HL-60 (cell line): ENCODE results near the gene S100PBP.

ENCODE experiments used
- DNase-seq, 2 experiments: peaks; one replicate each; pipeline ENCODE4 v3.0.0-alpha.2; 2010 to 2020; ENCODE audit warnings: low read depth in 1 of 2, low spot score in 1 of 2
- H3K27ac ChIP-seq: fragments of 250-450 bp; sonication (Bioruptor Pico); replicated peaks from 2 replicates; pipeline ENCODE4 v1.5.1; 2020; ENCODE audit warnings: mild to moderate bottlenecking, moderate library complexity
- H3K27me3 ChIP-seq: fragments of 250-450 bp; sonication (Bioruptor Pico); 2 replicates; pipeline ENCODE4 v1.5.1; 2021; ENCODE audit warnings: mild to moderate bottlenecking, moderate library complexity; ENCODE audit not compliant: insufficient read depth, poor library complexity, severe bottlenecking
- H3K4me3 ChIP-seq: replicated peaks from 2 replicates; pipeline ENCODE4 v1.5.1; 2011; ENCODE audit warnings: mild to moderate bottlenecking, control low read depth, low read length; ENCODE audit not compliant: insufficient read depth
- GABPA ChIP-seq: IDR thresholded peaks from 2 replicates; pipeline ENCODE4 v1.6.1; 2012; ENCODE audit warnings: low read depth
- POLR2AphosphoS5 ChIP-seq: IDR thresholded peaks from 2 replicates; pipeline ENCODE4 v1.6.1; 2012; ENCODE audit warnings: low read depth
- SPI1 ChIP-seq: IDR thresholded peaks from 2 replicates; pipeline ENCODE4 v1.6.1; 2012; ENCODE audit warnings: low read depth, mild to moderate bottlenecking, borderline replicate concordance
- TF ChIP-seq, protein P1 (sequence below): IDR thresholded peaks from 2 replicates; pipeline ENCODE4 v1.6.1; 2012; ENCODE audit warnings: low read depth; ENCODE audit not compliant: insufficient replicate concordance
- TF ChIP-seq, protein P2 (sequence below): IDR thresholded peaks from one replicate; pipeline ENCODE4 v1.5.1; 2011; ENCODE audit warnings: low read length, control low read depth, inconsistent platforms; ENCODE audit not compliant: insufficient read depth

The S100PBP gene

GRCh38 chr1:32890516-32891240 lies 73.2 kb downstream of the S100PBP start:
- no peak for DNase-seq
- no peak for TF ChIP-seq SPI1
- TF ChIP-seq, protein P1, sequence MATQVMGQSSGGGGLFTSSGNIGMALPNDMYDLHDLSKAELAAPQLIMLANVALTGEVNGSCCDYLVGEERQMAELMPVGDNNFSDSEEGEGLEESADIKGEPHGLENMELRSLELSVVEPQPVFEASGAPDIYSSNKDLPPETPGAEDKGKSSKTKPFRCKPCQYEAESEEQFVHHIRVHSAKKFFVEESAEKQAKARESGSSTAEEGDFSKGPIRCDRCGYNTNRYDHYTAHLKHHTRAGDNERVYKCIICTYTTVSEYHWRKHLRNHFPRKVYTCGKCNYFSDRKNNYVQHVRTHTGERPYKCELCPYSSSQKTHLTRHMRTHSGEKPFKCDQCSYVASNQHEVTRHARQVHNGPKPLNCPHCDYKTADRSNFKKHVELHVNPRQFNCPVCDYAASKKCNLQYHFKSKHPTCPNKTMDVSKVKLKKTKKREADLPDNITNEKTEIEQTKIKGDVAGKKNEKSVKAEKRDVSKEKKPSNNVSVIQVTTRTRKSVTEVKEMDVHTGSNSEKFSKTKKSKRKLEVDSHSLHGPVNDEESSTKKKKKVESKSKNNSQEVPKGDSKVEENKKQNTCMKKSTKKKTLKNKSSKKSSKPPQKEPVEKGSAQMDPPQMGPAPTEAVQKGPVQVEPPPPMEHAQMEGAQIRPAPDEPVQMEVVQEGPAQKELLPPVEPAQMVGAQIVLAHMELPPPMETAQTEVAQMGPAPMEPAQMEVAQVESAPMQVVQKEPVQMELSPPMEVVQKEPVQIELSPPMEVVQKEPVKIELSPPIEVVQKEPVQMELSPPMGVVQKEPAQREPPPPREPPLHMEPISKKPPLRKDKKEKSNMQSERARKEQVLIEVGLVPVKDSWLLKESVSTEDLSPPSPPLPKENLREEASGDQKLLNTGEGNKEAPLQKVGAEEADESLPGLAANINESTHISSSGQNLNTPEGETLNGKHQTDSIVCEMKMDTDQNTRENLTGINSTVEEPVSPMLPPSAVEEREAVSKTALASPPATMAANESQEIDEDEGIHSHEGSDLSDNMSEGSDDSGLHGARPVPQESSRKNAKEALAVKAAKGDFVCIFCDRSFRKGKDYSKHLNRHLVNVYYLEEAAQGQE: no peak
- TF ChIP-seq POLR2AphosphoS5: no peak
- no peak for TF ChIP-seq GABPA
- TF ChIP-seq, protein P2, sequence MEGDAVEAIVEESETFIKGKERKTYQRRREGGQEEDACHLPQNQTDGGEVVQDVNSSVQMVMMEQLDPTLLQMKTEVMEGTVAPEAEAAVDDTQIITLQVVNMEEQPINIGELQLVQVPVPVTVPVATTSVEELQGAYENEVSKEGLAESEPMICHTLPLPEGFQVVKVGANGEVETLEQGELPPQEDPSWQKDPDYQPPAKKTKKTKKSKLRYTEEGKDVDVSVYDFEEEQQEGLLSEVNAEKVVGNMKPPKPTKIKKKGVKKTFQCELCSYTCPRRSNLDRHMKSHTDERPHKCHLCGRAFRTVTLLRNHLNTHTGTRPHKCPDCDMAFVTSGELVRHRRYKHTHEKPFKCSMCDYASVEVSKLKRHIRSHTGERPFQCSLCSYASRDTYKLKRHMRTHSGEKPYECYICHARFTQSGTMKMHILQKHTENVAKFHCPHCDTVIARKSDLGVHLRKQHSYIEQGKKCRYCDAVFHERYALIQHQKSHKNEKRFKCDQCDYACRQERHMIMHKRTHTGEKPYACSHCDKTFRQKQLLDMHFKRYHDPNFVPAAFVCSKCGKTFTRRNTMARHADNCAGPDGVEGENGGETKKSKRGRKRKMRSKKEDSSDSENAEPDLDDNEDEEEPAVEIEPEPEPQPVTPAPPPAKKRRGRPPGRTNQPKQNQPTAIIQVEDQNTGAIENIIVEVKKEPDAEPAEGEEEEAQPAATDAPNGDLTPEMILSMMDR: no peak
- H3K27me3 ChIP-seq: peaks cover 46% of the 10 kb centered on the region
- no peak overlapping the region for H3K4me3 ChIP-seq
- no peak overlapping the region for H3K27ac ChIP-seq

DNA sequence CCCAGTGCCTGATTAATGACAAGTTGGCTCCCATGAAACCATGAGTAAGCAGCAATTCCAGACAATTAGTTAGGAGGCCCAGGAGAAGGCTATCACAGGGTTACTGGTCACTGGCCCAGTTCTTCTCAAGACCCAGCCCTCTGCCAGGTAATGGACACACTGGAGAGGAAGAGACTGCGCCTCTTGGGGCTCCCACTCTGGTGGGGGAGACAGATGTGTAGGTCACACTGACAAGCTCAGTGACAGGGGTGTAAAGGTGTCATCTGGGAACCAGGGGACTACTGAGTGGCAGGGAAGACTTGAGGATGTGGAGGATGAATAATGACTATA lies 73.8 kb downstream of the S100PBP start:
- H3K27me3 ChIP-seq: peaks cover 43% of the 10 kb centered on the region
- no peak for DNase-seq
- H3K27ac ChIP-seq: no peak overlapping the region
- TF ChIP-seq, protein P1: no peak
- TF ChIP-seq GABPA (no peak), POLR2AphosphoS5 (no peak), SPI1 (no peak)
- TF ChIP-seq, protein P2: no peak
- H3K4me3 ChIP-seq: no peak overlapping the region

GRCh38 chr1:32891630-32892029 lies 74.2 kb downstream of the S100PBP start:
- TF ChIP-seq, protein P1: no peak
- TF ChIP-seq GABPA: no peak
- no peak for TF ChIP-seq SPI1
- TF ChIP-seq, protein P2: no peak
- TF ChIP-seq POLR2AphosphoS5: no peak
- Histone ChIP-seq H3K4me3 (no peak overlapping the region), H3K27ac (no peak overlapping the region), H3K27me3 (peaks cover 39% of the 10 kb centered on the region)
- no peak for DNase-seq
